OCI-LY7 (cell line): Measurements from ENCODE around the gene IL37. TPM values are rescaled to one million over a fixed set of nuclear protein-coding genes. Genes with fewer than 3 reads are reported as not detected.
"Not testable (repeated sequence)": the region's sequence is repeated elsewhere in the genome, so short reads cannot be mapped to it uniquely, and the experiment has no call there.

ENCODE experiments used
- BruUV-seq: library from RNA; stranded (reverse); fragments of 400-500 nt; replicated peaks from 2 replicates; lab custom pipeline; 2021; lab: Mats Ljungman, UMichigan
- CTCF ChIA-PET: fragments of 300-600 bp; sonication (Branson Sonifier 250); formaldehyde crosslinking; loops from one replicate; lab custom pipeline; 2022; ENCODE audit warnings: antibody characterized with exemption; ENCODE audit not compliant: unreplicated experiment; lab: Charles Lee
- POLR2A ChIA-PET: fragments of 300-600 bp; sonication (Branson Sonifier 250); formaldehyde crosslinking; loops from one replicate; lab custom pipeline; 2022; ENCODE audit warnings: antibody characterized with exemption; lab: Charles Lee
- DNase-seq: peaks from one replicate; pipeline ENCODE4 v3.0.0-alpha.2; 2015; ENCODE audit warnings: low spot score
- H2AFZ ChIP-seq: fragments of 200-600 bp; sonication (generic), shearing (Covaris generic); 2 replicates; pipeline ENCODE4 v1.6.1; 2014; ENCODE audit warnings: mild to moderate bottlenecking, antibody characterized with exemption, low read length, moderate library complexity
- H3K27ac ChIP-seq: fragments of 200-600 bp; sonication (generic); 2 replicates; pipeline ENCODE4 v1.5.1; 2014; ENCODE audit warnings: mixed run types, low read depth, mild to moderate bottlenecking, moderate library complexity, low read length, inconsistent platforms; ENCODE audit not compliant: poor library complexity, severe bottlenecking
- H3K36me3 ChIP-seq: fragments of 200-600 bp; sonication (generic); 2 replicates; pipeline ENCODE4 v1.6.1; 2014; ENCODE audit warnings: mild to moderate bottlenecking, antibody characterized with exemption, low read length, moderate library complexity, mixed read lengths; ENCODE audit not compliant: insufficient read depth
- H3K4me1 ChIP-seq: fragments of 200-600 bp; sonication (generic); 2 replicates; pipeline ENCODE4 v1.5.1; 2014; ENCODE audit warnings: mild to moderate bottlenecking, low read length; ENCODE audit not compliant: insufficient read depth, poor library complexity, severe bottlenecking
- H3K4me2 ChIP-seq: fragments of 200-600 bp; sonication (generic); 2 replicates; pipeline ENCODE4 v1.6.1; 2014; ENCODE audit warnings: mild to moderate bottlenecking, low read length
- H3K4me3 ChIP-seq: fragments of 200-600 bp; sonication (generic); 2 replicates; pipeline ENCODE4 v1.5.1; 2014; ENCODE audit warnings: mild to moderate bottlenecking, low read depth, low read length; ENCODE audit not compliant: poor library complexity, severe bottlenecking
- H3K79me2 ChIP-seq: fragments of 200-600 bp; sonication (generic); 2 replicates; pipeline ENCODE4 v1.6.1; 2016; ENCODE audit warnings: low read depth, mild to moderate bottlenecking, low read length, moderate library complexity, mixed read lengths; ENCODE audit not compliant: insufficient read depth
- H3K9me2 ChIP-seq: fragments of 200-600 bp; sonication (generic); 2 replicates; pipeline ENCODE4 v1.6.1; 2016; ENCODE audit warnings: mild to moderate bottlenecking, low read length, mixed read lengths; ENCODE audit not compliant: insufficient read depth
- H3K9me3 ChIP-seq: fragments of 200-600 bp; sonication (generic); 2 replicates; pipeline ENCODE4 v1.6.1; 2014; ENCODE audit warnings: mild to moderate bottlenecking, mixed run types, low read length, mixed read lengths
- H4K20me1 ChIP-seq: fragments of 200-600 bp; sonication (generic); 2 replicates; pipeline ENCODE4 v1.6.1; 2014; ENCODE audit warnings: mild to moderate bottlenecking, antibody characterized with exemption, low read length, moderate library complexity, mixed read lengths; ENCODE audit not compliant: insufficient read depth
- EZH2phosphoT487 ChIP-seq: fragments of 200-600 bp; sonication (generic); IDR thresholded peaks from 2 replicates; pipeline ENCODE4 v1.6.1; 2018; ENCODE audit warnings: low read depth, borderline replicate concordance, mild to moderate bottlenecking, mixed run types, antibody characterized with exemption, low read length, moderate library complexity, mixed read lengths
- intact Hi-C: fragments of 100-400 bp; cut with micrococcal nuclease; formaldehyde crosslinking; loops from one replicate; pipeline ENCODE4 v1.10.0; 2022; ENCODE audit not compliant: unreplicated experiment
- total RNA-seq, 2 experiments: library from RNA; depleted of rRNA in 1 of 2; stranded (reverse); fragments of >200 nt in 1 of 2; shearing (Covaris generic) in 1 of 2; gene quantifications; 2 replicates each; pipeline ENCODE4 v1.2.3, GENCODE V29; 2014 to 2022
- TF ChIP-seq, protein P1 (sequence below): fragments of 200-600 bp; sonication (generic); conservative IDR thresholded peaks from 2 replicates; pipeline ENCODE4 v1.5.1; 2014; ENCODE audit warnings: mild to moderate bottlenecking, antibody characterized with exemption, low read length, moderate library complexity, mixed read lengths

The IL37 gene
- total RNA-seq, 2 experiments from 2014 or later, result not detected

DNA sequence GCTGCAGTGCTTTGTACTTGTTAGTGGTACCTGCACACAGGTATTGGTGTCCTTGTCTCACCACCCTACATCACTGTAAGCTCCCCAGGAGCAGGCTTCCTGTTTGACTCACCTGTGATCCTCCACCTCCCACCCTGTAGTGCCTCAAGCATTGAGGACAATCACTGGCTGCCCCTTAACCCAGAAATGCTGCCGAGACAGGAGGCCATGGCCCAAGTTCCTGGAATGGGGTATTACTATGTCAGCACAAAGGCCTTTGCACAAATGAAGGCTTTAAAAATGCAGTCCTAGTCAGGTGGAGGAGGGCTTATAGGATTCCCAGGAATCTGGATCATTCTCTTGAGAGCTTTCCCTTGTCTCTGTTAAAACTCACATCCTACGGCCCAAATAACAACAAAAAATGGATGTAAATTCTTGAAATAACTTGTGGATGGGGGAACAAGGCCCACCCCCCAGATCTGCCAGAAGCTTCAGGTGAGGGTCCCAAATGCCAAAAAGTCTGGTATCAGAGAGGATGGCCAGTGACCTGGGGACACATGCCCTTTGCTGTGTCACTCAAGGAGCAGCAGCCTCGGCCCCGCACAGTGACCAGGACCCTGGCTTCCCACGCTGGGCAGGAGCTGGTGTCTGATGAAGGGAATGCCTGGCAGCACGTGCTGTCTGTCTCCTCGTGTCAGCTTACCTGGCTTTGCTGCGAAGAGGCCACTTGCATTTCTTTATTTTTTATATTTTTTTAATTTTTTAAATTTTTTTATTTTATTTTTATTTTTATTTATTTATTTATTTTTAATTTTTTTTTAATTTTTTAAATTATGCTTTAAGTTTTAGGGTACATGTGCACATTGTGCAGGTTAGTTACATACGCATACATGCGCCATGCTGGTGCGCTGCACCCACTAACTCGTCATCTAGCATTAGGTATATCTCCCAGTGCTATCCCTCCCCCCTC is 3.7 kb upstream of the IL37 start:
- intact Hi-C loops, result no loop called here
- no peak overlapping the region for H3K4me2 ChIP-seq
- DNase-seq, result no peak
- no peaks in the 10 kb centered on the region for H3K9me2 ChIP-seq
- TF ChIP-seq EZH2phosphoT487, result no peak
- TF ChIP-seq, protein P1, sequence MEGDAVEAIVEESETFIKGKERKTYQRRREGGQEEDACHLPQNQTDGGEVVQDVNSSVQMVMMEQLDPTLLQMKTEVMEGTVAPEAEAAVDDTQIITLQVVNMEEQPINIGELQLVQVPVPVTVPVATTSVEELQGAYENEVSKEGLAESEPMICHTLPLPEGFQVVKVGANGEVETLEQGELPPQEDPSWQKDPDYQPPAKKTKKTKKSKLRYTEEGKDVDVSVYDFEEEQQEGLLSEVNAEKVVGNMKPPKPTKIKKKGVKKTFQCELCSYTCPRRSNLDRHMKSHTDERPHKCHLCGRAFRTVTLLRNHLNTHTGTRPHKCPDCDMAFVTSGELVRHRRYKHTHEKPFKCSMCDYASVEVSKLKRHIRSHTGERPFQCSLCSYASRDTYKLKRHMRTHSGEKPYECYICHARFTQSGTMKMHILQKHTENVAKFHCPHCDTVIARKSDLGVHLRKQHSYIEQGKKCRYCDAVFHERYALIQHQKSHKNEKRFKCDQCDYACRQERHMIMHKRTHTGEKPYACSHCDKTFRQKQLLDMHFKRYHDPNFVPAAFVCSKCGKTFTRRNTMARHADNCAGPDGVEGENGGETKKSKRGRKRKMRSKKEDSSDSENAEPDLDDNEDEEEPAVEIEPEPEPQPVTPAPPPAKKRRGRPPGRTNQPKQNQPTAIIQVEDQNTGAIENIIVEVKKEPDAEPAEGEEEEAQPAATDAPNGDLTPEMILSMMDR, result no peak
- POLR2A ChIA-PET, result no interaction called here
- no peaks in the 10 kb centered on the region for H4K20me1 ChIP-seq
- H3K9me3 ChIP-seq, result no peaks in the 10 kb centered on the region
- no peak overlapping the region for H2AFZ ChIP-seq
- H3K4me3 ChIP-seq, result no peak overlapping the region
- CTCF ChIA-PET, result no interaction called here
- no peaks in the 10 kb centered on the region for H3K79me2 ChIP-seq
- BruUV-seq, result no TSS peak
- H3K36me3 ChIP-seq, result no peaks in the 10 kb centered on the region
- no peak overlapping the region for H3K27ac ChIP-seq
- H3K4me1 ChIP-seq, result no peaks in the 10 kb centered on the region

DNA sequence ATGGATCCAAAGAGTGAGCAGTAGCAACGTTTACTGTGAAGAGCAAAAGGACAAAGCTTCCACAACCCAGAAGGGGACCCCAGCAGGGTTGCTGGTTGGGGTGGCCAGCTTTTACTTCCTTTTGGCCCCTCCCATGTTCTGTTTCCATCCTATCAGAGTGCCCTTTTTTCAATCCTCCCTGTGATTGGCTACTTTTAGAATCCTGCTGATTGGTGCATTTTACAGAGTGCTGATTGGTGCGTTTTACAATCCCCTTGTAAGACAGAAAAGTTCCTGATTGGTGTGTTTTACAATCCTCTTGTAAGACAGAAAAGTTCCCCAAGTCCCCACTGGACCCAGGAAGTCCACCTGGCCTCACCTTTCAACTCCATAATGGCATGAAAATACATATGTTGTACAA is 2.4 kb upstream of the IL37 start:
- BruUV-seq, intact Hi-C loops, H3K4me3 ChIP-seq, H3K4me1 ChIP-seq, H3K9me2 ChIP-seq, H3K79me2 ChIP-seq, H3K4me2 ChIP-seq, CTCF ChIA-PET, DNase-seq, H3K36me3 ChIP-seq, H2AFZ ChIP-seq, H4K20me1 ChIP-seq, H3K27ac ChIP-seq, H3K9me3 ChIP-seq: not testable (repeated sequence)
- POLR2A ChIA-PET, result interaction anchor here (0.6 kb wide), 1 partner anchor 991 kb away, joined by 3 read pairs; no protein-coding TSS in a partner anchor

DNA sequence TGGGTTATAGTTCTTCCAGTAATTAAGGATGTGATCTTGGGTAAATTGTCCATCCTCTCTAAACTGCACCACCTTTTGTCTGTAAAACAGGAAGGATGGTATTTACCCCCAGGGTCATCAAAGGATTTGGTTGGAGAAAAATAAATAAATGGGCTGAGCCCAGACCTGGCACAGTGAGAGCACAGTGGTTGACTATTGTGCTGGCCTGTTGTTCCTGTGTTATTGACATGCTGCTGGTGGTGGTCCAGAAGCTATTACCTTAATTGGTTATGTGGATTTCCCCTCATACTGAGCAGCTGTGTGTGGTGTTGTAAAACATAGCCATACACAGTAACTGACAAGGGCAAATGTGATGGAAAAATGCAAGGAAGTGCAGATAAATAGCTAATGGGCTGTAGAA is 746 bp upstream of the IL37 start:
- no peaks in the 10 kb centered on the region for H3K4me1 ChIP-seq
- no peak overlapping the region for H3K4me3 ChIP-seq
- BruUV-seq, result no TSS peak
- H3K9me2 ChIP-seq, result no peaks in the 10 kb centered on the region
- no peaks in the 10 kb centered on the region for H3K9me3 ChIP-seq
- no peak overlapping the region for H3K4me2 ChIP-seq
- DNase-seq, result no peak
- ChIA-PET POLR2A (no interaction called here), CTCF (no interaction called here)
- no peaks in the 10 kb centered on the region for H3K36me3 ChIP-seq
- H3K27ac ChIP-seq, result no peak overlapping the region
- no peaks in the 10 kb centered on the region for H4K20me1 ChIP-seq
- H2AFZ ChIP-seq, result no peak overlapping the region
- TF ChIP-seq EZH2phosphoT487, result no peak
- H3K79me2 ChIP-seq, result no peaks in the 10 kb centered on the region
- intact Hi-C loops, result no loop called here
